Measurements from ENCODE around the gene ULBP1. TPM values are rescaled to one million over a fixed set of nuclear protein-coding genes. Genes with fewer than 3 reads are reported as not detected.

Gene ULBP1
- total RNA-seq, 1 donor from 2014 or later = 9.3 TPM

- no peak overlapping the region for H3K27ac Mint-ChIP-seq (ENCODE audit: unreplicated experiment)
- TF ChIP-seq CTCF (IDR thresholded peaks at IDR 0.05; ENCODE audit: partially characterized antibody, unreplicated experiment) = no peak
- DNase-seq = no peak
- H3K27me3 Mint-ChIP-seq (ENCODE audit: unreplicated experiment) = peaks cover 16% of the 10 kb centered on the region
- peaks cover 3% of the 10 kb centered on the region for H3K9me3 Mint-ChIP-seq (ENCODE audit: unreplicated experiment)
- H3K4me1 Mint-ChIP-seq (ENCODE audit: low read depth, unreplicated experiment) = no peaks in the 10 kb centered on the region
- no peak overlapping the region for H3K4me3 Mint-ChIP-seq (ENCODE audit: unreplicated experiment)
- no peaks in the 10 kb centered on the region for H3K36me3 Mint-ChIP-seq (ENCODE audit: unreplicated experiment)
Measured at GRCh38 chr6:149979293-149979692, 15.6 kb downstream of the ULBP1 start.

- H3K4me3 Mint-ChIP-seq (ENCODE audit: unreplicated experiment) = no peak overlapping the region
- no peak overlapping the region for H3K27ac Mint-ChIP-seq (ENCODE audit: unreplicated experiment)
- H3K4me1 Mint-ChIP-seq (ENCODE audit: low read depth, unreplicated experiment) = peaks cover 4% of the 10 kb centered on the region
- no peak for DNase-seq
- H3K27me3 Mint-ChIP-seq (ENCODE audit: unreplicated experiment) = peaks cover 12% of the 10 kb centered on the region
- H3K9me3 Mint-ChIP-seq (ENCODE audit: unreplicated experiment) = peaks cover 1% of the 10 kb centered on the region
- no peak for TF ChIP-seq CTCF (IDR thresholded peaks at IDR 0.05; ENCODE audit: partially characterized antibody, unreplicated experiment)
- peaks cover 3% of the 10 kb centered on the region for H3K36me3 Mint-ChIP-seq (ENCODE audit: unreplicated experiment)
Measured at GRCh38 chr6:149983145-149983544, 19.4 kb downstream of the ULBP1 start.

- DNase-seq = no peak
- peaks cover 3% of the 10 kb centered on the region for H3K9me3 Mint-ChIP-seq (ENCODE audit: unreplicated experiment)
- no peak for TF ChIP-seq CTCF (IDR thresholded peaks at IDR 0.05; ENCODE audit: partially characterized antibody, unreplicated experiment)
- peaks cover 4% of the 10 kb centered on the region for H3K4me1 Mint-ChIP-seq (ENCODE audit: low read depth, unreplicated experiment)
- H3K27ac Mint-ChIP-seq (ENCODE audit: unreplicated experiment) = no peak overlapping the region
- peaks cover 26% of the 10 kb centered on the region for H3K27me3 Mint-ChIP-seq (ENCODE audit: unreplicated experiment)
- no peak overlapping the region for H3K4me3 Mint-ChIP-seq (ENCODE audit: unreplicated experiment)
- peaks cover 10% of the 10 kb centered on the region for H3K36me3 Mint-ChIP-seq (ENCODE audit: unreplicated experiment)
Measured at GRCh38 chr6:149984773-149985172, 21.0 kb downstream of the ULBP1 start.

- Mint-ChIP-seq H3K9me3 (ENCODE audit: unreplicated experiment) (peaks cover 4% of the 10 kb centered on the region), H3K36me3 (ENCODE audit: unreplicated experiment) (peaks cover 12% of the 10 kb centered on the region), H3K4me1 (ENCODE audit: low read depth, unreplicated experiment) (peaks cover 8% of the 10 kb centered on the region), H3K4me3 (ENCODE audit: unreplicated experiment) (no peak overlapping the region), H3K27ac (ENCODE audit: unreplicated experiment) (no peak overlapping the region), H3K27me3 (ENCODE audit: unreplicated experiment) (peaks cover 33% of the 10 kb centered on the region)
- TF ChIP-seq CTCF (IDR thresholded peaks at IDR 0.05; ENCODE audit: partially characterized antibody, unreplicated experiment) = no peak
- no peak for DNase-seq
Measured at GRCh38 chr6:149985481-149985937, 21.8 kb downstream of the ULBP1 start.

GRCh38 chr6:149987602-149988107 is 23.9 kb downstream of the ULBP1 start:
- TF ChIP-seq CTCF (IDR thresholded peaks at IDR 0.05; ENCODE audit: partially characterized antibody, unreplicated experiment) = no peak
- no peak overlapping the region for H3K4me3 Mint-ChIP-seq (ENCODE audit: unreplicated experiment)
- H3K4me1 Mint-ChIP-seq (ENCODE audit: low read depth, unreplicated experiment) = peaks cover 11% of the 10 kb centered on the region
- no peak overlapping the region for H3K27ac Mint-ChIP-seq (ENCODE audit: unreplicated experiment)
- no peak for DNase-seq
- peaks cover 4% of the 10 kb centered on the region for H3K9me3 Mint-ChIP-seq (ENCODE audit: unreplicated experiment)
- H3K36me3 Mint-ChIP-seq (ENCODE audit: unreplicated experiment) = peaks cover 12% of the 10 kb centered on the region
- H3K27me3 Mint-ChIP-seq (ENCODE audit: unreplicated experiment) = peaks cover 41% of the 10 kb centered on the region
